CD14-positive monocyte (primary cell): Measurements from ENCODE around the gene TRIML2. TPM values are rescaled to one million over a fixed set of nuclear protein-coding genes. Genes with fewer than 3 reads are reported as not detected.

ENCODE experiments used
- DNase-seq, 3 donors: peaks; one replicate each; pipeline ENCODE4 v3.0.0-alpha.2; 2011 to 2022
- H2AFZ ChIP-seq: 2 replicates; pipeline ENCODE4 v1.6.0; 2012; ENCODE audit warnings: mild to moderate bottlenecking, low read depth, low read length, inconsistent platforms; ENCODE audit not compliant: insufficient read depth, poor library complexity, severe bottlenecking
- H3K27ac ChIP-seq, 2 donors: 1 replicate in 1 of 2; 2 replicates in 1 of 2; pipeline ENCODE4 v1.5.1; 2012 to 2013; ENCODE audit warnings: low read length in 2 of 2, control low read depth in 1 of 2, inconsistent platforms in 1 of 2, low read depth in 1 of 2, mild to moderate bottlenecking in 1 of 2
- H3K27me3 ChIP-seq, 2 donors: one replicate each; pipeline versions ENCODE4 v1.6.0 to v1.6.1; 2011 to 2013; ENCODE audit warnings: low read length in 2 of 2; ENCODE audit not compliant: control insufficient read depth in 2 of 2, insufficient read depth in 2 of 2
- H3K36me3 ChIP-seq, 2 donors: replicated peaks in 1 of 2; 1 replicate in 1 of 2; 2 replicates in 1 of 2; pipeline versions ENCODE4 v1.5.1 to v1.6.1; 2012 to 2013; ENCODE audit warnings: low read length in 2 of 2, control low read depth in 1 of 2, inconsistent platforms in 1 of 2, mild to moderate bottlenecking in 1 of 2; ENCODE audit not compliant: insufficient read depth in 2 of 2, control insufficient read depth in 1 of 2
- H3K4me1 ChIP-seq, 2 donors: 1 replicate in 1 of 2; 2 replicates in 1 of 2; pipeline versions ENCODE4 v1.5.1 to v1.6.1; 2012 to 2013; ENCODE audit warnings: low read length in 2 of 2, control low read depth in 1 of 2, inconsistent platforms in 1 of 2, mild to moderate bottlenecking in 1 of 2, moderate library complexity in 1 of 2; ENCODE audit not compliant: insufficient read depth in 2 of 2, control insufficient read depth in 1 of 2
- H3K4me2 ChIP-seq: replicated peaks from 2 replicates; pipeline ENCODE3; 2012; ENCODE audit warnings: low read length, moderate library complexity, mild to moderate bottlenecking; ENCODE audit not compliant: poor library complexity, severe bottlenecking; ENCODE audit errors: extremely low read depth
- H3K4me3 ChIP-seq, 3 experiments: fragments of 200-600 bp in 1 of 3; sonication (generic) in 1 of 3; replicated peaks in 1 of 3; 1 replicate in 2 of 3; 2 replicates in 1 of 3; pipeline ENCODE4 v1.5.1; 2011 to 2013; ENCODE audit warnings: low read length in 3 of 3, mild to moderate bottlenecking in 3 of 3, control low read depth in 2 of 3, low read depth in 2 of 3, inconsistent platforms in 1 of 3, moderate library complexity in 1 of 3
- H3K79me2 ChIP-seq: 2 replicates; pipeline ENCODE4 v1.6.0; 2012; ENCODE audit warnings: mild to moderate bottlenecking, control low read depth, inconsistent platforms, low read length, moderate library complexity; ENCODE audit not compliant: insufficient read depth
- H3K9ac ChIP-seq: 2 replicates; pipeline ENCODE4 v1.6.0; 2017; ENCODE audit warnings: low read length, mild to moderate bottlenecking; ENCODE audit not compliant: insufficient read depth, poor library complexity, severe bottlenecking
- H3K9me3 ChIP-seq, 2 donors: replicated peaks in 1 of 2; 1 replicate in 1 of 2; 2 replicates in 1 of 2; pipeline versions ENCODE4 v1.5.1 to v1.6.1; 2012 to 2013; ENCODE audit warnings: low read length in 2 of 2, control low read depth in 1 of 2; ENCODE audit not compliant: control insufficient read depth in 1 of 2, insufficient read depth in 1 of 2
- H4K20me1 ChIP-seq: 2 replicates; pipeline ENCODE4 v1.6.0; 2012; ENCODE audit warnings: mild to moderate bottlenecking, low read length, control low read depth, moderate library complexity; ENCODE audit not compliant: insufficient read depth
- H3K27ac Mint-ChIP-seq, 7 donors: one replicate each; pipeline ENCODE4 v1.8.0; 2020; ENCODE audit warnings: mild to moderate bottlenecking in 7 of 7, mixed read lengths in 7 of 7, moderate library complexity in 6 of 7, inconsistent platforms in 2 of 7
- H3K27me3 Mint-ChIP-seq, 3 donors: one replicate each; pipeline ENCODE4 v1.8.0; 2021 to 2022; ENCODE audit warnings: low read depth in 3 of 3, mild to moderate bottlenecking in 3 of 3, mixed read lengths in 3 of 3, moderate library complexity in 3 of 3, inconsistent platforms in 1 of 3
- H3K36me3 Mint-ChIP-seq, 2 donors: one replicate each; pipeline ENCODE4 v1.8.0; 2020; ENCODE audit warnings: mixed read lengths in 2 of 2, inconsistent platforms in 1 of 2, mild to moderate bottlenecking in 1 of 2
- H3K4me1 Mint-ChIP-seq: one replicate; pipeline ENCODE4 v1.8.0; 2020; ENCODE audit warnings: mild to moderate bottlenecking, mixed read lengths
- H3K4me3 Mint-ChIP-seq, 2 donors: one replicate each; pipeline ENCODE4 v1.8.0; 2020; ENCODE audit warnings: mild to moderate bottlenecking in 2 of 2, mixed read lengths in 2 of 2, moderate library complexity in 1 of 2
- H3K9me3 Mint-ChIP-seq, 7 donors: one replicate each; pipeline ENCODE4 v1.8.0; 2020 to 2022; ENCODE audit warnings: mixed read lengths in 7 of 7, mild to moderate bottlenecking in 6 of 7, moderate library complexity in 6 of 7, inconsistent platforms in 2 of 7
- CTCF ChIP-seq: fragments of 200-600 bp; IDR thresholded peaks from one replicate; pipeline ENCODE4 v1.8.0; 2022; ENCODE audit warnings: antibody characterized with exemption, mild to moderate bottlenecking
- WGBS: methylation state at CpG from one replicate; pipeline ENCODE4 v1.1.5; 2013; ENCODE audit warnings: missing lambda C conversion rate; ENCODE audit not compliant: insufficient coverage; 5-methylcytosine and 5-hydroxymethylcytosine counted together
- intact Hi-C, 2 donors: fragments of 100-400 bp; cut with micrococcal nuclease; formaldehyde crosslinking; loops; one replicate each; pipeline versions ENCODE4 v1.15.0 to v1.15.1; 2023
- polyA plus RNA-seq, 3 donors: library from polyadenylated mRNA; depleted of rRNA in 1 of 3; unstranded in 2 of 3; stranded (reverse) in 1 of 3; fragments of 300-500 nt in 2 of 3; fragments of >200 nt in 1 of 3; fragmentation: Illumina TruSeq in 2 of 3; gene quantifications; 1 replicate in 2 of 3; 2 replicates in 1 of 3; pipeline ENCODE4 v1.2.3, GENCODE V29; 2012 to 2021

TRIML2 gene
- polyA plus RNA-seq, 3 donors: not detected

DNA sequence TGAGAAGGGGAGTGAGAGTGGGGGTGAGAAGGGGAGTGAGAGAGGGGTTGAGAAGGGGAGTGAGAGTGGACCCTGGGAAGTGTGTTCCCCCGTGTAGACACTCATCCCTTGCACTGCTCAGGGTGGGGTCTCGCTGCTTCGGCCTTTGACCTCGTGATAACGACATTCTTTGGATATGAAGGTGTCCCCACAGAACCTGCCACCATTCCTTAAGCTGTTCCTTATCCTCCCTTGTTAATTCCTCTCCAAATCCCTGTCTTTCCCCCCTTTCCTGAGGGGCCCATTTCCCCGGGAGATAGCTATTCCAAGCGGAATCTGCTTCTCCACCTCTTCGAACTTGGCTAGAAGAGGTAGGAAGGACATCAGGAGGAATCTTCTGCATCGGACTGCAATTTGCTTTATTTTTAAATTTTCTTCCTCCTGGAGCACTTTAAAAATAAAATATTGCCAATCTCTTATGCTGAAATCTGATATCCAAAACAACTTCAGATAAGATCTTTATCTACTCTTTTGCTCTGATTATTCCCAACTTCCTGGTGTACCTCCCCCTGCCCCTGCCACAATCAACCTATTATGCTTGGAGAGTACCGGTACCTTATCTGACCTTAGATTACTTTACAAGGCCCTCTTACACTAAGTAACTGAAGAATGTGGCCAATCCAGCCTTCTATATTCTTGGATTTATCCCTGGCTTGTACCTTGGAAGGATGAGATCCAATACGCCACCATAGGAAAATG is 45.4 kb upstream of the TRIML2 start:
- Histone ChIP-seq H3K4me1 (no peaks in the 10 kb centered on the region), H3K27ac (no peak overlapping the region), H2AFZ (no peak overlapping the region), H3K9ac (no peak overlapping the region), H3K9me3 (peaks cover 33 to 52% of the 10 kb centered on the region in 2 donors), H3K27me3 (no peaks in the 10 kb centered on the region), H3K4me3 (no peak overlapping the region), H3K79me2 (no peaks in the 10 kb centered on the region), H4K20me1 (no peaks in the 10 kb centered on the region), H3K4me2 (no peak overlapping the region), H3K36me3 (no peaks in the 10 kb centered on the region)
- no peak overlapping the region for H3K4me3 Mint-ChIP-seq
- DNase-seq: no peak
- H3K27me3 Mint-ChIP-seq: no peaks in the 10 kb centered on the region
- H3K27ac Mint-ChIP-seq: no peak overlapping the region
- TF ChIP-seq CTCF: no peak
- H3K4me1 Mint-ChIP-seq: no peaks in the 10 kb centered on the region
- WGBS: 97% methylated on average over 4 of the region's 11 CpGs
- intact Hi-C loops: no loop called here
- H3K9me3 Mint-ChIP-seq: peaks cover 12 to 36% (median 27%) of the 10 kb centered on the region in 7 donors
- H3K36me3 Mint-ChIP-seq: no peaks in the 10 kb centered on the region

DNA sequence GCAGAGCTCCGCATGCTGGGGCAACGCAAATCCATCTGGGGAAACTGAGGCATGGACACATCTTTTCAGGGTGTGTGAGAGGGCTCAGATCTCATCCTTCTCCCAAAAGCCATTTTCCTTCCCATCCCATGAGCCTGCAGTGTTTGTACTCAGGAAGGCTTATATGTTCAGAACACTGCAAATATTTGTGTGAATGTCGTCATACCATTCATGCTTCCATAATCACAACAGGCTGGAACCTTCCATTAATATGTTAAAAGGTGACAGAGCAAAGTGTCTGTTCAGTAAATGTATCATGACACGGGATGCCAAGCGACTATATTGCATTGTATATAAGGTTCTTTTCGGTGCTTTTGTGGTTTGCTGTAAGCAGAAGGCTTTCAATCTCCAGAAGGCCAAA is 38.4 kb upstream of the TRIML2 start:
- Mint-ChIP-seq H3K27ac (no peak overlapping the region), H3K4me3 (no peak overlapping the region), H3K36me3 (no peaks in the 10 kb centered on the region), H3K4me1 (no peaks in the 10 kb centered on the region), H3K9me3 (peaks cover 6 to 56% (median 47%) of the 10 kb centered on the region in 7 donors), H3K27me3 (no peaks in the 10 kb centered on the region)
- Histone ChIP-seq H3K79me2 (no peaks in the 10 kb centered on the region), H3K9me3 (peaks cover 30 to 67% of the 10 kb centered on the region in 2 donors), H3K27ac (no peak overlapping the region), H2AFZ (no peak overlapping the region), H3K36me3 (no peaks in the 10 kb centered on the region), H3K4me3 (no peak overlapping the region), H3K27me3 (no peaks in the 10 kb centered on the region), H4K20me1 (no peaks in the 10 kb centered on the region), H3K4me1 (no peaks in the 10 kb centered on the region), H3K4me2 (no peak overlapping the region), H3K9ac (no peak overlapping the region)
- TF ChIP-seq CTCF: no peak
- no peak for DNase-seq
- intact Hi-C loops: no loop called here
- WGBS: no CpG with 5 or more reads among the region's 6 CpGs
